Stimulated activated CD4-positive, alpha-beta T cell treated with anti-CD3 and anti-CD28 coated beads, TNF-alpha, amount 100 ng/mL, for 4 hours (primary cell): ENCODE measurements around the gene CLCC1.
"Not testable (repeated sequence)": the region's sequence is repeated elsewhere in the genome, so short reads cannot be mapped to it uniquely, and the experiment has no call there.

Experiments
- DNase-seq, 3 experiments: peaks; one replicate each; pipeline ENCODE4 v3.0.0-alpha.2; 2020; ENCODE audit warnings: low read depth in 3 of 3

The CLCC1 gene, protein sequence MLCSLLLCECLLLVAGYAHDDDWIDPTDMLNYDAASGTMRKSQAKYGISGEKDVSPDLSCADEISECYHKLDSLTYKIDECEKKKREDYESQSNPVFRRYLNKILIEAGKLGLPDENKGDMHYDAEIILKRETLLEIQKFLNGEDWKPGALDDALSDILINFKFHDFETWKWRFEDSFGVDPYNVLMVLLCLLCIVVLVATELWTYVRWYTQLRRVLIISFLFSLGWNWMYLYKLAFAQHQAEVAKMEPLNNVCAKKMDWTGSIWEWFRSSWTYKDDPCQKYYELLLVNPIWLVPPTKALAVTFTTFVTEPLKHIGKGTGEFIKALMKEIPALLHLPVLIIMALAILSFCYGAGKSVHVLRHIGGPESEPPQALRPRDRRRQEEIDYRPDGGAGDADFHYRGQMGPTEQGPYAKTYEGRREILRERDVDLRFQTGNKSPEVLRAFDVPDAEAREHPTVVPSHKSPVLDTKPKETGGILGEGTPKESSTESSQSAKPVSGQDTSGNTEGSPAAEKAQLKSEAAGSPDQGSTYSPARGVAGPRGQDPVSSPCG

GRCh38 chr1:108963052-108963686 is at the start of gene CLCC1:
TSS of gene CLCC1 (minus strand) at chr1:108963484. CDS start at chr1:108950437, 13,047 bp downstream.
- DNase-seq, result peak; percentile 76 to 84 (median 81)

DNA sequence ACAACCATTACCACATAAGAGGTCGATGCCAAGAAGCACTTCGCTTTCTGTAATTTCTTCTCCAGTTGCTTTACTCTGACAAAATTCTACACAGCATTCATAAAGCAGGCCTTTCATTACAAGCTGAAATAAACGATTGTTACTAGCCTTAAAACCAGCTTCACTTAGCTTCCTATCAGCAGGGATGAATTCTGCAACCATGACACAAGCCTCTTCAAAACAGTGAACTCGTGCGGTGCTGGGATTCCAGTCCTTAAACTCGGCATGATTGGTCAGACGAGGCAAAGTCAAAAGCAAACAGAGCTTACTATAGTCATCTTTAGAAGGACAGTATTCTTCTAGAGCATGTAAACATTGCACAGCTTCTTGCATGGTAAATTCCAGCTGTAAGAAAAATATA is 48.1 kb upstream of the CLCC1 start:
- no peak for DNase-seq

- not testable (repeated sequence) for DNase-seq
These were observed 33.3 kb upstream of the CLCC1 start for GRCh38 chr1:108996622-108997021.

DNA sequence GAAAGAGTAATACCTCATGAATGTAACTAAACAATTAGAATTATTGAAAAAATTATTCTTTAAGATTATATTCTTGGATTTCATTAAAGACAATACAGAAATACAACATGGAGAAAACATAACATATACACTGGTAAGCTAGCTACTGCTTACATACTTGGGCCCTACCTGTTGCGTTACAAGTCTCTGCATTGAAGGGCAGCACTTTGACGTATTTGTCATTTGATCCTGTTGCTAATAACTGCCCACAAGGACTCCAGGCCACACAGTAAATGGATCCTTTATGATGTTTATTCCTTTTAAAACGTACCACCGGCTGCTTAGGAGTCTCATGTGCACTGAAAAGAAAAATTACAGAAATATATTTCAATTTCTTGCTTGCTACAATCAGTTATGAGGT is 19.8 kb upstream of the CLCC1 start:
- DNase-seq, result no peak

- no peak for DNase-seq
These were observed 13.4 kb upstream of the CLCC1 start for GRCh38 chr1:108976658-108977057.

DNA sequence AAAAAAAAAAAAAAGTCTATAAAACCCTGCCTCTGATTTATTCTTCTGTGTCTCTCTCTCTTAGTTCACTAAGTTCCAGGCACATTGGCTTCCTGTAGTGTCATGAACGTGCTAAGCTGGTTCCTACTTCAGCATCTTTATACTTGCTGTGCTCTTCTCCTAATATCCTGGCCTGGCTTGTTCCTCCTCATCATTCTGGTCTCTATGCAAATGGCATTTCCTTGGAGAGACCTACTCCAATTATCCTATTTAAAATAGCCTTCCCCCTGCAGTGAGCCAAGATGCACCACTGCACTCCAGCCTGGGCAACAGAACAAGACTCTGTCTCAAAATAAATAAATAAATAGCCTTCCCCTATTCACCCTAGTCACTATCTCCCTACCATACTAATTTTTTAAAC is 9.7 kb upstream of the CLCC1 start:
- DNase-seq, result no peak

DNA sequence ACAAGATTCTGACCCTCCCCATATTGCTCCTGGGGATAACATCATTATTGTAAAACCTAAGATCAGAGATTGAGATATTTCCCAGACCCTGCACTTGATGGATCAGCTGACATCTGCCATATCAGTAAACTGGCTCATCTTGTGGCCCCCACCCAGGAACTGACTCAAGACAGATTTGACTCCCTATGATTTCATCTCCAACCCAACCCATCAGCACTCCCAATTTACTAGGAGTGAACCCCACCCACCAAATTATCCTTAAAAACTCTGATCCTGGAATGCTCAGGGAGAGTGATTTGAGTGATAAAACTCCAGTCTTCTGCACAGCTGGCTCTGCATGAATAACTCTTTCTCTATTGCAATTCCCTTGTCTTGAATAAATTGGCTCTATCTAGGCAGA is 6.1 kb upstream of the CLCC1 start:
- DNase-seq, result no peak

GRCh38 chr1:108962681-108963051 is 618 bp downstream of the CLCC1 start:
- peak in 2 of 3 experiments; percentile 9 to 17 for DNase-seq

DNA sequence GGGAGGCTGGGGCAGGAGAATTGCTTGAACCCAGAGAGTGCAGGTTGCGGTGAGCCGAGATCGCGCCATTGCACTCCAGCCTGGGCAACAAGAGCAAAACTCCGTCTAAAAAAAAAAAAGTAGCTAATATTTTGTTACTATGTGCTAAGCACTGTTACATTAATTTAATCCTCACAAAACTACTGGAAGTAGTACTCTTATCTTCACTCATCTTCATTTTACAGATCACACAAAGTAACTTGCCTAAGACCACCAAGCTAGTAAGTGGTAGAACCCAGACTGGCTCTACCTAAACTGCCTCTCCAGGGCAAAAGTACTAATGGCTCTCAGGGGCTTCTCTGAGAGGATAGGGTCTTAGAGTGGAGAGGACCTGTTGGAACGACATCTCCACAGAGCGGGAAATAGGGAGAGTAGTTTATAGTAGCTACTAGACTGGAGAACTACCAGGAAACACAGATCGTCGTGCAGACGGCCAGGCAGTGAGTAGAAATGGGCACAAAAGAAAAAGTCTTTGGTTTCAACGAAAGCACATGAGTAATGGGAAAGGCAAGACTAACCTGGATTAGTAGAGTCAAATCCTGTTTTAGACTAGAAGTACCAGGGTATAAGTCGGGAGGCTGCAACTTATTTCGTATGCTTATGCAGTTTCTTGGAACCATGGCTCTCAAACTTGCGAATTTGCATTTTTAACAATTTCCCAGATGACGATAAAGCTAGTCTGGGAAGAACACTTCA is 1.4 kb downstream of the CLCC1 start:
- DNase-seq, result no peak

- DNase-seq, result no peak
These were observed 2.1 kb downstream of the CLCC1 start for GRCh38 chr1:108961198-108961597.

- no peak for DNase-seq
These were observed 2.6 kb downstream of the CLCC1 start for GRCh38 chr1:108960719-108961118.

GRCh38 chr1:108957888-108958287 is 5.4 kb downstream of the CLCC1 start:
- DNase-seq, result no peak

GRCh38 chr1:108955881-108956280 is 7.4 kb downstream of the CLCC1 start:
- no peak for DNase-seq

- no peak for DNase-seq
These were observed 8.2 kb downstream of the CLCC1 start for GRCh38 chr1:108955111-108955510.

DNA sequence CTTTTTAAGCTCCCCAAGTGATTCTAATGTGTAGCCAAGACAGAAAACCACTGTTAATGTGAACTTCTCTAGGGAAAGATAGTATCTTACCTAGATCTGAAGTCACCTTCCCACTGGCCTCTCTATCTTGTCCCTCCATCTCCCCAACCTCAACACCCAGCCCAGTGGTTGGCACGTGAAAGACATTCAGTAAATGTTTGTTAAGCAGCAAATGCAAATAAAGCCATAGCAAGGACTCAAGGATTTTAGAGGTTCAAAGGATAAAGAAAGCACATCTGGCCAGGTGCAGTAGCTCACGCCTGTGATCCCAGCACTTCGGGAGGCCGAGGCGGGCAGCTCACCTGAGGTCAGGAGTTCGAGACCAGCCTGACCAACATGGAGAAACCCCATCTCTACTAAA is 9.8 kb downstream of the CLCC1 start:
- no peak for DNase-seq

DNA sequence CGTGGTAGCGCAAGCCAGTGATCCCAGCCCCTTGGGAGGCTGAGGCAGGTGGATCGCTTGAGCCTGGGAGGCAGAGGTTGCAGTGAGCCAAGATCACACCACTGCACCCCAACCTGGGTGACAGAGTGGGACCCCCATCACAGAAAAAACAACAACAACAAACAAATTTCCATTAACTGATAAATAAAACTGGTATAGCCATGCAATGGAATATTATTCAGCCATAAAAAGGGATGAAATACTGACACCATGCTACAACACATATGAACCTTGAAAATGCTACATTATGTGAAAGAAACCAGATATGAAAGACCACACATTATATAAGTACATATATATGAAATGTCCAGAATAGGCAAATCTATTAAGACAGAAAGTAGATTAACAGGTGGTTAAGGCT is 12.0 kb downstream of the CLCC1 start:
- DNase-seq, result no peak

- DNase-seq, result no peak
These were observed 14.2 kb downstream of the CLCC1 start for GRCh38 chr1:108949044-108949443.

GRCh38 chr1:108947871-108948525 is 15.3 kb downstream of the CLCC1 start:
- no peak for DNase-seq

- DNase-seq, result no peak
These were observed 27.1 kb downstream of the CLCC1 start for GRCh38 chr1:108936170-108936569.

DNA sequence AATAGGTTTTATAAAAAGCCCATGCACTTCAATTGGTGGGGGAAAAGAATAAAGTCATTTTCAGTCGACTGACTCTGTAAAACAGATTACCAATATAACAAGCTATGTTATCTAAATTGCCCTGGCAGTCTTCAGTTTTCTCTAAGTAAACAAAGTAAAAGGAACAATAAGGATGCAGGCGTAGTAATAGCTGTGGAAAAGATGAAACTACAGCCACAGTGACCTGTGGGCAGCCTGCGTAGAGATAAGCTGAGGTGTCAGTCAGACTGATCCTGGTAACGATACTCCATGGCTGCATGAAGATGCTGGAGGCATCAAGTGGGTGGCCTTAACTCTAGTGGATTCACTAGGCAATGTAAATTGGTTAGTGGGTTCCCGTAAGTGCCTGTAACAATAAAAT is 29.3 kb downstream of the CLCC1 start:
- DNase-seq, result no peak

GRCh38 chr1:108927565-108927964 is 35.7 kb downstream of the CLCC1 start:
- not testable (repeated sequence) for DNase-seq

- no peak for DNase-seq
These were observed 37.4 kb downstream of the CLCC1 start for GRCh38 chr1:108925920-108926319.
